Thoracic aorta (tissue), 2 donors: Measurements from ENCODE around the gene TRIM41. TPM values are rescaled to one million over a fixed set of nuclear protein-coding genes. Genes with fewer than 3 reads are reported as not detected.
"Not testable (repeated sequence)": the region's sequence is repeated elsewhere in the genome, so short reads cannot be mapped to it uniquely, and the experiment has no call there.

Experiments
- ATAC-seq: fragments of 150-250 bp; one replicate; pipeline ENCODE4 v1.8.0; 2017; ENCODE audit warnings: low read depth; ENCODE audit not compliant: insufficient number of reproducible peaks, low FRiP score
- DNase-seq: peaks from one replicate; pipeline ENCODE4 v3.0.0-alpha.2; 2020; ENCODE audit warnings: low spot score
- H3K27ac ChIP-seq, 2 donors: fragments of 200-600 bp; sonication (generic); 1 replicate in 1 of 2; 2 replicates in 1 of 2; pipeline ENCODE4 v1.5.1; 2016; ENCODE audit warnings: mild to moderate bottlenecking in 2 of 2, moderate library complexity in 2 of 2
- H3K27me3 ChIP-seq: fragments of 200-600 bp; sonication (generic); replicated peaks from 2 replicates; pipeline ENCODE4 v1.6.0; 2016; ENCODE audit warnings: mild to moderate bottlenecking; ENCODE audit not compliant: insufficient read depth
- H3K36me3 ChIP-seq: fragments of 200-600 bp; sonication (generic); one replicate; pipeline ENCODE4 v1.5.1; 2016
- H3K4me1 ChIP-seq, 2 donors: fragments of 200-600 bp; sonication (generic); 1 replicate in 1 of 2; 2 replicates in 1 of 2; pipeline versions ENCODE4 v1.5.1 to v1.6.0; 2016; ENCODE audit warnings: low read depth in 2 of 2, mild to moderate bottlenecking in 1 of 2; ENCODE audit not compliant: control insufficient read depth in 1 of 2
- H3K4me3 ChIP-seq: fragments of 200-600 bp; sonication (generic); 2 replicates; pipeline ENCODE4 v1.5.1; 2016; ENCODE audit warnings: mild to moderate bottlenecking
- H3K9me3 ChIP-seq: fragments of 200-600 bp; sonication (generic); 2 replicates; pipeline ENCODE4 v1.5.1; 2016
- total RNA-seq, 2 donors: library from RNA; depleted of rRNA; stranded (reverse); fragments of >200 nt; gene quantifications; one replicate each; pipeline versions ENCODE4 v1.1.0 to v1.2.3, GENCODE V29; 2016
- TF ChIP-seq, protein P1 (sequence below): fragments of 200-600 bp; sonication (generic); IDR thresholded peaks from one replicate; pipeline ENCODE4 v1.5.1; 2019; ENCODE audit warnings: antibody characterized with exemption

The TRIM41 gene
- total RNA-seq, 2 donors from 2014 or later = 12.2 to 12.4 TPM

DNA sequence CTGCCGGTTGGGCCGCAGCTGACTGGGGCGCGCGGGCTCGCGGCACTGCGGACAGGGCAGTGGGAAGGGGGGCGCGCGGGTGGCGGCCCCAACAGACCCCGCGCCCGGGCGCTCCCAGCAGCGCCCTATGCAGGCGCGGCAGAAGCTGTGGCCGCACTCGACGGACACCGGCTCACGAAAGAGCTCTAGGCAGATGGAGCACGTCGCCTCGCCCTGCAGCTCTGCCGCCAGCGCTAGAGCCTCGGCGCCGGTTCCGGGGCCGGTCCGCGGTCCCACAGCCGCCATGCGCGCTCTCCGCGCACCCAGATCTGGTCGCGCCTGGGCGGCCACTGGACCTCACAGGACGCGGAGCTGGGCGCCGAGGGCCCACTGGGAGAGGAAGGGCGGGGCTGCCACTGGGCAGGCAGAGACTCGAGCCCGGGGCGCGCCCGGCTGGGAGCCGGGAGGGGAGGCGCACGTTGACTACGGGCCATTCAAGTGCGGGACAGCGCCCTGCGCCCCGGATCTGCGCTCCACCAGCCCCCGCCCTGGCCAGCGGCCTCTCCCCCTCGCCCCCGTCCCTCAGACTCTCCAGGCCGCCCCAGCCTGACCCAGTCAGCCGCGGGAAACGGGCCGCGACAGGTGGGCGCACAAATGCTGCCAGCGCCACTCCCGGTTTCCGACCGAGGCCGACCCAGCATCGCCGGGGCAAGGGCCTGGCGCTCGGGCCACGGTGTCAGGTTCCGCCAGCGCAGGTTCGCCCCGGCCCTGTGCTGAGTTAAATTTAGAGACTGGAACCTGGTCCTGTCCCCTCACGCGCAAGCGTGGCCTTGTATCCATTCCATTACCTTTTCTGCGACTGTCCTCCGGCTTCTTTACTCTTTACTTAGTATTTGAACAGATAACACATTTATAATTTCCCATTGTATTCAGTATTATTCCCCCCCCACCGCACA lies 18.0 kb upstream of the TRIM41 start, which contains the start of gene TRIM7:
Gene TRIM7, minus strand, starts transcription at position 371 of the 935 bp plus-strand sequence. Its CDS starts 86 bp downstream, at position 285.
- Histone ChIP-seq H3K36me3 (no peaks in the 10 kb centered on the region), H3K4me1 (peaks cover 18 to 27% of the 10 kb centered on the region in 2 donors), H3K9me3 (no peaks in the 10 kb centered on the region), H3K4me3 (peak within 1 kb of the TSS; percentile 89), H3K27me3 (no peaks in the 10 kb centered on the region), H3K27ac (peak within 1 kb of the TSS; percentile 69 to 89)
- TF ChIP-seq, protein P1, sequence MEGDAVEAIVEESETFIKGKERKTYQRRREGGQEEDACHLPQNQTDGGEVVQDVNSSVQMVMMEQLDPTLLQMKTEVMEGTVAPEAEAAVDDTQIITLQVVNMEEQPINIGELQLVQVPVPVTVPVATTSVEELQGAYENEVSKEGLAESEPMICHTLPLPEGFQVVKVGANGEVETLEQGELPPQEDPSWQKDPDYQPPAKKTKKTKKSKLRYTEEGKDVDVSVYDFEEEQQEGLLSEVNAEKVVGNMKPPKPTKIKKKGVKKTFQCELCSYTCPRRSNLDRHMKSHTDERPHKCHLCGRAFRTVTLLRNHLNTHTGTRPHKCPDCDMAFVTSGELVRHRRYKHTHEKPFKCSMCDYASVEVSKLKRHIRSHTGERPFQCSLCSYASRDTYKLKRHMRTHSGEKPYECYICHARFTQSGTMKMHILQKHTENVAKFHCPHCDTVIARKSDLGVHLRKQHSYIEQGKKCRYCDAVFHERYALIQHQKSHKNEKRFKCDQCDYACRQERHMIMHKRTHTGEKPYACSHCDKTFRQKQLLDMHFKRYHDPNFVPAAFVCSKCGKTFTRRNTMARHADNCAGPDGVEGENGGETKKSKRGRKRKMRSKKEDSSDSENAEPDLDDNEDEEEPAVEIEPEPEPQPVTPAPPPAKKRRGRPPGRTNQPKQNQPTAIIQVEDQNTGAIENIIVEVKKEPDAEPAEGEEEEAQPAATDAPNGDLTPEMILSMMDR = no peak
- ATAC-seq (no peak), DNase-seq (no peak)

DNA sequence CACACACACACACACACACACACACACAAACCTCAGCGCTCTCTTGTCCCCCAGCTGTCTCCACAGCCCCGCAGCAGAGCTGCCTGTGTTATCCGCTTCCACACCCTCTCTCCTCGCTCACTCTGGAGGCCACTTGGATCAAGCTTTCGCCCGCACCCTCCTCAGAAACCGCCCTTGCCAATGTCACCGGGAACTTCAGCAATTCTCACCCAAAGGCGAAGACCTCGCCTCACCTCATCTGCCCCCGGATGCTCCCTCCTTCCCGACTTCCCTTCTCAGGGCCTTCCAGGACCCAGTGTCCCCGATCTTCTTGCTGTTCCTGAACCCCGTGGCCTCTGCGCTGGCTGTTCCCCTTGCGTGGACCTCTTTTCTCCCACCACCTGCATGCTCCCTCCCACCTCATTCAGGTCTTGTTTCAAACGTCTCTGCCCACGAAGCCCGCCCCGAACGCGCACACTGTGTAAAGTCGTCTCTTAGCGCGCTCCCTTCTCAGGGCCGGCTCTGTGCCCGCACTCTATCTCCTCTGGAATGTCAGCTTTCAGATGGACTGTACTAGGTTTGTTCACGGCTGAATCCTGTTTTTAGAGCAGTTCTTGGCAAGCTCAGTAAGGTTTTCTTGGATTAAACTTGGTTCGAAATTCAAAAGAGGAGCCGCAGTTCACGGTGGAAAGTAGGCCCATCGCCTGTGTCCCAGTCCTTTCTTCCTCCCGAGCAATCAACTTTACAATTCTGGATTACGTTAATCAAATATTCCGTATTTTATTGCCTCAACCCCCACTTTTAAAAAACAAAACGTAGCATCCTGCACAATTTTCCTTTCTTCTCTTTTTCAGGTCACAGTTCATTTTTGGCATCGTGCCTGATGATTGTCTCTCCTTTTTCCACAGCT lies 17.1 kb upstream of the TRIM41 start:
- Histone ChIP-seq H3K27me3 (no peaks in the 10 kb centered on the region), H3K9me3 (no peaks in the 10 kb centered on the region), H3K27ac (peak overlapping the region; percentile 69 to 89), H3K36me3 (no peaks in the 10 kb centered on the region), H3K4me3 (peak overlapping the region; percentile 89), H3K4me1 (peaks cover 18 to 27% of the 10 kb centered on the region in 2 donors)
- TF ChIP-seq, protein P1 = no peak
- no peak for DNase-seq
- no peak for ATAC-seq

DNA sequence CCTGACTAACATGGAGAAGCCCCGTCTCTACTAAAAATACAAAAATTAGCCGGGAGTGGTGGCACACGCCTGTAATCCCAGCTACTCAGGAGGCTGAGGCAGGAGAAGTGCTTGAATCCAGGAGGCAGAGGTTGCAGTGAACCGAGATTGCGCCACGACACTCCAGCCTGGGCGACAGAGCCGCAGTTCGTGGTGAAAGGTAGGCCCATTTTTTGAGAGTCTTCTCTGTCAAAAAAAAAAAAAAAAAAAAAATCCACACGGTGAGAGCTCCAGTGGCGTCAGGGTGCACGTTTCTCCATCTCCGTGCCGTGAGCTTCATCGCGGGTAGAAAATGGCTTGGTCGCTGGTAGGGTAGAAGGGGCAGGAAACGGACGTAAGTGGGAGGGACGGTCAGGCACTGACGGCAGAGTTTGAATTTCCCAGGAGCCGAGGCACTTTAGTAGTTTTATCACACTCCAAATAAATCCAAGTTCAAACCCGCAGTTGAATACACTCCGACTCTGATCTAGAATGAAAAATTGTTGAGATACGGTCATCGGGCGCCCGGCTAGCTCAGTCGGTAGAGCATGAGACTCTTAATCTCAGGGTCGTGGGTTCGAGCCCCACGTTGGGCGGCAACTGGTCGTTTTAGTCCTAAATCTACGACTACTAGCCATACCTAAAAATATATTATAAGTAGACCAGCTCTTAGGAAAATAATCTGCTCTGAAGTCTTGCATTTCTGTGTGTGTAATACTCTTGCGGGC lies 15.7 kb upstream of the TRIM41 start:
- TF ChIP-seq, protein P1 = no peak
- no peak for DNase-seq

DNA sequence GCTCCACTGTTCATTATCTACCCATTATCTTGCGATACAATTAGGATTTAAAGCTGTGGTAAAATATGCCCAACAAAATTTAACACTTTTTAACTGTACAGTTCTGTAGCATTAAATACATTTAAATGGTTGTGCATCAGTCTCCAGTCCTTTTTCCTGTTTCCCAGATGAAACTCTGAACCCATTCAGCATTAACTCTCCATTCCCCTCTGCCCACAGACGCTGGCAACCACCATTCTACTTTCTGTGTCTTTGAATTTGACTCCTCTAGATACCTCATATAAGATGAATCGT lies 15.2 kb upstream of the TRIM41 start:
- TF ChIP-seq, protein P1 = no peak
- DNase-seq (no peak), ATAC-seq (no peak)
- Histone ChIP-seq H3K9me3 (no peaks in the 10 kb centered on the region), H3K4me3 (peak overlapping the region; percentile 89), H3K27me3 (no peaks in the 10 kb centered on the region), H3K27ac (peak overlapping the region in 1 of 2 donors; percentile 89), H3K36me3 (no peaks in the 10 kb centered on the region), H3K4me1 (peaks cover 18 to 27% of the 10 kb centered on the region in 2 donors)

More for the DNA sequence above, 15.7 kb upstream of the TRIM41 start:
- peak overlapping the region; percentile 89 for H3K4me3 ChIP-seq
- ATAC-seq = peak; percentile 40
- H3K9me3 ChIP-seq = no peaks in the 10 kb centered on the region
- H3K4me1 ChIP-seq = peaks cover 18 to 27% of the 10 kb centered on the region in 2 donors
- peak overlapping the region; percentile 89 for H3K27ac ChIP-seq
- H3K27me3 ChIP-seq = no peaks in the 10 kb centered on the region
- H3K36me3 ChIP-seq = no peaks in the 10 kb centered on the region

DNA sequence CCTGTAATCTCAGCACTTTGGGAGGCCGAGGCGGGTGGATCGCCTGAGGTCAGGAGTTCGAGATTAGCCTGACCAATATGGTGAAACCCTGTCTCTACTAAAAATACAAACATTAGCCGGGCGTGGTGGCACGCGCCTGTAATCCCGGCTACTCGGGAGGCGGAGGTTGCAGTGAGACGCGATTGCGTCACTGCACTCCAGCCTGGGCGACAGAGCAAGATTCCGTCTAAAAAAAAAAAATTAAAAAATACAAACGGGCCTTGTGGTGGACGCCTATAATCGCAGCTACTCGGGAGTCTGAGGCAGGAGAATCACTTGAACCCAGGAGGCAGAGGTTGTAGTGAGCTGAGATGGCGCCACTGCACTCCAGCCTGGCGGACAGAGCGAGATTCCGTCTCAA lies 14.1 kb upstream of the TRIM41 start:
- not testable (repeated sequence) for DNase-seq, H3K27me3 ChIP-seq, H3K4me3 ChIP-seq, ATAC-seq, H3K27ac ChIP-seq, H3K36me3 ChIP-seq, H3K9me3 ChIP-seq
- peaks cover 14 to 23% of the 10 kb centered on the region in 2 donors for H3K4me1 ChIP-seq

DNA sequence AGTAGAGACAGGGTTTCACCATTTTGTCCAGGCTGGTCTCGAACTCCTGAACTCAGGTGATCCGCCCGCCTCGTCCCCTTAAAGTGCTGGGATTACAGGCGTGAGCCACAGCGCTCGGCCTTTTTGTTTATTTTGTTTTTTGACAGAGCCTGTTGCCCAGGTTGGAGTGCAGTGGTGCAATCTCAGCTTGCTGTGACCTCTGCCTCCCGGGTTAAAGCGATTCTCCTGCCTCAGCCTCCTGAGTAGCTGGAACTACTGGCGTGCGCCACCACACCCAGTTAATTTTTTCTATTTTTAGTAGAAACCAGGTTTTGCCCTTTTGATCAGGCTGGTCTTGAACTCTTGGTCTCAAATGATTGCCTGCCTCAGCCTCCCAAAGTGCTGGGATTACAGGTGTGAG lies 12.9 kb upstream of the TRIM41 start:
- not testable (repeated sequence) for H3K27ac ChIP-seq, DNase-seq, H3K27me3 ChIP-seq, ATAC-seq, H3K4me3 ChIP-seq, H3K9me3 ChIP-seq, H3K36me3 ChIP-seq
- H3K4me1 ChIP-seq = peaks cover 13 to 14% of the 10 kb centered on the region in 2 donors

DNA sequence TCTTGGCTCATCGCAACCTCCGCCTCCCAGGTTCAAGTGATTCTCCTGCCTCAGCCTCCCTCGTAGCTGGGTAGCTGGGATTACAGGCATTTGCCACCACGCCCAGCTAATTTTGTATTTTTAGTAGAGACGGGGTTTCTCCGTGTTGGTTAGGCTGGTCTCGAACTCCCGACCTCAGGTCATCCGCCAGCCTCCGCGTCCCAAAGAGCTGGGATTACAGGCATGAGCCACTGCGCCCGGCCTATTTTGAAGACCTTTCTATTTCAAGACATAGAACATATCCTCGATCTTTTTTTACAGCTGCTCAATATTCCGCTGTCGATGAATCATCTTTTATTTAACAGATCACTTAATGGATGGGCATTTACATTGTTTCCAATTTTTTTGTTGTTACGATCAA lies 12.4 kb upstream of the TRIM41 start:
- not testable (repeated sequence) for H3K27me3 ChIP-seq, DNase-seq, H3K9me3 ChIP-seq, H3K27ac ChIP-seq, ATAC-seq, H3K4me3 ChIP-seq, H3K36me3 ChIP-seq
- peaks cover 8 to 11% of the 10 kb centered on the region in 2 donors for H3K4me1 ChIP-seq
